ENCODE data around the gene ITGB1. TPM values are rescaled to one million over a fixed set of nuclear protein-coding genes. Genes with fewer than 3 reads are reported as not detected.

ITGB1 gene
- total and polyA plus RNA-seq, 8 donors = 57.9 to 909 (median 176) TPM

DNA sequence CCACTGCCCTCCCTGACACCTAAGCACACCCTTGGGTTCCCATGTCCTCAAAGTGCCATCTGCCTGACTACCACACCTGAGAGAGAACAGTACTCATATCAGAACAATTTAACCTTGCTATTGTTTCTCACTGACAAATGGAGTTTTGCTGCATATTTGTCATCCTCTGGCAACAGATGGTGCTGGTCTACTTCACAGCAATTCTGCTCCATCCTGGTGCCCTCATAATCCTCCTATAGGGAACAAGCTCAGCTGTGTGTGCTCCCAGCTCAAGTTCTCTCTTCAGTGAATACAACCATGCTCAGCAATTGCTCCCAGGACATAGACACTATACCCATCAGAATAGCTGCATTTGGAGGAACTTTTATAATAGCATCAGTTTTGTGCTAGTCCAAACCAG lies 32.8 kb upstream of the ITGB1 start:
- no peak for TF ChIP-seq POLR2A (IDR thresholded peaks at IDR 0.05)
- Histone ChIP-seq H3K27ac (no peak overlapping the region), H3K4me1 (peaks cover 0 to 5% (median 0%) of the 10 kb centered on the region in 4 donors), H3K9me3 (no peaks in the 10 kb centered on the region), H3K36me3 (no peaks in the 10 kb centered on the region), H3K4me3 (no peak overlapping the region), H3K27me3 (no peaks in the 10 kb centered on the region)
- intact Hi-C loops (cut with DNase I; ENCODE audit: low total_unique reads) = no loop called here
- DNase-seq = no peak

DNA sequence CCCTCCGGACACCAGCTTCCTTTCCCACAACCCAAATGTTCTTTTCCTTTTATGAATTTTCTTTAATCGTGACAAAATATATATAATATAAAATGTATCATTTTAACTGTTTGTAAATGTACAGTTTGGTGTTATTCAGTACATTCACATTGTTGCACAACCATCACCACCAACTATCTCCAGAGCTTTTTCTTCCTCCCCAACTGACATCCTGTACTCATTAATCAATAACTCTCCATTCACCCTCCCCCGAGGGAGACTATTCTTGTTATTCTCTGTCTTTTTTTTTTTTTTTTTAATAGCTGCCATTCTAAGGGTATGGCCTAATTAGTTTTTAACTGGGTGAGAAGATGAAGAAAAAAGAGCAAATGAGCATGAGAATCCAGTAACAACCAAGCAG lies 30.6 kb upstream of the ITGB1 start:
- H3K9me3 ChIP-seq = no peaks in the 10 kb centered on the region
- intact Hi-C loops (cut with DNase I; ENCODE audit: low total_unique reads) = no loop called here
- H3K27me3 ChIP-seq = no peaks in the 10 kb centered on the region
- WGBS, 5 donors = 62 to 82% (median 73%) methylated on average over 3 of the region's 3 CpGs
- peaks cover 0 to 11% (median 0%) of the 10 kb centered on the region in 4 donors for H3K4me1 ChIP-seq
- no peaks in the 10 kb centered on the region for H3K36me3 ChIP-seq
- H3K4me3 ChIP-seq = no peak overlapping the region
- no peak for TF ChIP-seq POLR2A (IDR thresholded peaks at IDR 0.05)
- TF ChIP-seq EP300 (IDR thresholded peaks at IDR 0.05) = no peak
- DNase-seq = no peak
- no peak overlapping the region for H3K27ac ChIP-seq

DNA sequence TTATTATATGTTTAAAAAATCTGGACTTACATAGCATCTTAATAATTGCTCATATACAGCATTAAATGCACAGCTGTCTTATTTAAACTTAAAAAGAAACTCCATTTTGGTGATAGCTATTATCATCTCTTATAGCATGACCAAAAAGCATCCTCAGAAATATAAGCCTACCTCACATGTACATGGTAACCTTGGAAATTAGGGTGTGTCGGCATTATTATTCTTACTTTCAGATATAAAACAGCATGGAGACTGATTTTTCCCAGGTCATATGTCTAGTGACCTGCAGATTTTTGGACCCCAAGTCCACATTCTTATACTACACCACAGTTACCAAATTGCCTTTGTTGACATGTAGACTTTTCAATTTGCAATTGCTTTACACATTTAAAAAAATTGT lies 29.1 kb upstream of the ITGB1 start:
- Histone ChIP-seq H3K4me3 (no peak overlapping the region), H3K27me3 (no peaks in the 10 kb centered on the region), H3K4me1 (peaks cover 0 to 22% (median 2%) of the 10 kb centered on the region in 4 donors), H3K9me3 (no peaks in the 10 kb centered on the region), H3K27ac (no peak overlapping the region), H3K36me3 (no peaks in the 10 kb centered on the region)
- TF ChIP-seq, protein P1, sequence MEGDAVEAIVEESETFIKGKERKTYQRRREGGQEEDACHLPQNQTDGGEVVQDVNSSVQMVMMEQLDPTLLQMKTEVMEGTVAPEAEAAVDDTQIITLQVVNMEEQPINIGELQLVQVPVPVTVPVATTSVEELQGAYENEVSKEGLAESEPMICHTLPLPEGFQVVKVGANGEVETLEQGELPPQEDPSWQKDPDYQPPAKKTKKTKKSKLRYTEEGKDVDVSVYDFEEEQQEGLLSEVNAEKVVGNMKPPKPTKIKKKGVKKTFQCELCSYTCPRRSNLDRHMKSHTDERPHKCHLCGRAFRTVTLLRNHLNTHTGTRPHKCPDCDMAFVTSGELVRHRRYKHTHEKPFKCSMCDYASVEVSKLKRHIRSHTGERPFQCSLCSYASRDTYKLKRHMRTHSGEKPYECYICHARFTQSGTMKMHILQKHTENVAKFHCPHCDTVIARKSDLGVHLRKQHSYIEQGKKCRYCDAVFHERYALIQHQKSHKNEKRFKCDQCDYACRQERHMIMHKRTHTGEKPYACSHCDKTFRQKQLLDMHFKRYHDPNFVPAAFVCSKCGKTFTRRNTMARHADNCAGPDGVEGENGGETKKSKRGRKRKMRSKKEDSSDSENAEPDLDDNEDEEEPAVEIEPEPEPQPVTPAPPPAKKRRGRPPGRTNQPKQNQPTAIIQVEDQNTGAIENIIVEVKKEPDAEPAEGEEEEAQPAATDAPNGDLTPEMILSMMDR (IDR thresholded peaks at IDR 0.05) = no peak
- TF ChIP-seq POLR2AphosphoS5 (IDR thresholded peaks at IDR 0.05) (no peak), POLR2A (IDR thresholded peaks at IDR 0.05) (no peak), EP300 (IDR thresholded peaks at IDR 0.05) (no peak)
- intact Hi-C loops (cut with DNase I; ENCODE audit: low total_unique reads) = no loop called here
- WGBS, 5 donors = 95 to 97% (median 96%) methylated on average over 1 of the region's 1 CpG
- DNase-seq = no peak

DNA sequence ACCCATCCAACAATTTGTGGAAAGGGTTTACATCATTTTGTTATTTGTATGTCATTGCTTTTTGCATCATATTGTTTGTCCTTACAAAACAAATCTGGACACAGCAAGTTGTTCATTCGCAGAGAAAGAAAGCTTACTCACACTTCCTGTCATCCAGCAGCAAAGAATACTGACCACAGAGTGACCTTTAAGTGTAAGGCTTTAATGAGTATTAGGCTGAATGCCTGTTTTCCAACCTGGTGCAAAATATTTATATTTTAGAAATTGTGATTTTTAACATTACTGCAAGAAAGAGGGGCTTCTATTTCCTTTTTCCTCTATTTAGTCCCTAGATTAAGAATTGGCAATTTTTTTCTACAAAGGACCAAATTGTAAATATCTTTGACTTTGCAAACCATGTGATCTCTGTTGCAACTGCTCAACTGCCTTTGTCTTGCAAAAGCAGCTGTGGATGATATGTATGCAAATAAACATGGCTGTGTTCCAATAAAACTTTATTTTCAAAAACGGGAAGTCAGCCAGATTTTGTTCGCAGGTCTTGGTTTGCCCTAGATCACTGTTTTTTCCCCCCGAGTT lies 27.8 kb upstream of the ITGB1 start:
- intact Hi-C loops (cut with DNase I; ENCODE audit: low total_unique reads) = no loop called here
- no peak for DNase-seq

DNA sequence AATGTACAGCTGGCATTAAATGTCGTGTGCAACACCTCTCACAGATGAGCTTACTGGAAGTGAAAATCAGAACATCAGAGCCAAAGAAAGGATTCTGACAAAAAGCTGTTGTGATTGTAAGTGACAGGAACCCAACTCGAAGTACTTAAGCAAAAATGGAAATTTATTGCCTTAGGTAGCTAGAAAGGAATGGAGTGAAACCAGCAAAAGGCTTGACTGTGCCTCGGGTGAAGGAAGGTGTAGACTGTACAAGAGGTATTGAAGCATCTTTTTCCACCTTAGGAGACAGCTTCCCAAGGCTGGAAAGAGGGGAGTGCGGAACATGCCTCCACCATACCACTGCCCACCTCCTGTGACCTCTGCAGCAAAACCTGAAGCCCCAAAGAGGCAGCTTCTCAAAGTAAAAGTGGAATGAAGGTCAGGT lies 27.3 kb upstream of the ITGB1 start:
- Histone ChIP-seq H3K27ac (peak overlapping the region; percentile 13 to 70 (median 30)), H3K36me3 (no peaks in the 10 kb centered on the region), H3K4me3 (no peak overlapping the region), H3K4me1 (peaks cover 9 to 38% (median 17%) of the 10 kb centered on the region in 4 donors), H3K9me3 (no peaks in the 10 kb centered on the region), H3K27me3 (no peaks in the 10 kb centered on the region)
- intact Hi-C loops (cut with DNase I; ENCODE audit: low total_unique reads) = no loop called here
- WGBS, 5 donors = 80 to 89% (median 86%) methylated on average over 4 of the region's 4 CpGs
- no peak for DNase-seq
- TF ChIP-seq POLR2AphosphoS5 (IDR thresholded peaks at IDR 0.05) = no peak
- TF ChIP-seq EP300 (IDR thresholded peaks at IDR 0.05) = no peak
- TF ChIP-seq, protein P1 (IDR thresholded peaks at IDR 0.05) = no peak
- TF ChIP-seq POLR2A (IDR thresholded peaks at IDR 0.05) = no peak

More for the DNA sequence above, 27.8 kb upstream of the ITGB1 start:
- TF ChIP-seq, protein P1 (IDR thresholded peaks at IDR 0.05) = no peak
- TF ChIP-seq EP300 (IDR thresholded peaks at IDR 0.05) = no peak
- no peak for TF ChIP-seq POLR2A (IDR thresholded peaks at IDR 0.05)
- TF ChIP-seq POLR2AphosphoS5 (IDR thresholded peaks at IDR 0.05) = no peak
- Histone ChIP-seq H3K4me3 (no peak overlapping the region), H3K9me3 (no peaks in the 10 kb centered on the region), H3K36me3 (no peaks in the 10 kb centered on the region), H3K4me1 (peaks cover 8 to 35% (median 14%) of the 10 kb centered on the region in 4 donors), H3K27ac (peak overlapping the region in 3 of 5 donors; percentile 30 to 70 (median 65)), H3K27me3 (no peaks in the 10 kb centered on the region)
- WGBS, 5 donors = 46 to 62% (median 50%) methylated on average over 4 of the region's 4 CpGs
